ENCODE results near the gene SEMA5B.

SEMA5B gene

DNA sequence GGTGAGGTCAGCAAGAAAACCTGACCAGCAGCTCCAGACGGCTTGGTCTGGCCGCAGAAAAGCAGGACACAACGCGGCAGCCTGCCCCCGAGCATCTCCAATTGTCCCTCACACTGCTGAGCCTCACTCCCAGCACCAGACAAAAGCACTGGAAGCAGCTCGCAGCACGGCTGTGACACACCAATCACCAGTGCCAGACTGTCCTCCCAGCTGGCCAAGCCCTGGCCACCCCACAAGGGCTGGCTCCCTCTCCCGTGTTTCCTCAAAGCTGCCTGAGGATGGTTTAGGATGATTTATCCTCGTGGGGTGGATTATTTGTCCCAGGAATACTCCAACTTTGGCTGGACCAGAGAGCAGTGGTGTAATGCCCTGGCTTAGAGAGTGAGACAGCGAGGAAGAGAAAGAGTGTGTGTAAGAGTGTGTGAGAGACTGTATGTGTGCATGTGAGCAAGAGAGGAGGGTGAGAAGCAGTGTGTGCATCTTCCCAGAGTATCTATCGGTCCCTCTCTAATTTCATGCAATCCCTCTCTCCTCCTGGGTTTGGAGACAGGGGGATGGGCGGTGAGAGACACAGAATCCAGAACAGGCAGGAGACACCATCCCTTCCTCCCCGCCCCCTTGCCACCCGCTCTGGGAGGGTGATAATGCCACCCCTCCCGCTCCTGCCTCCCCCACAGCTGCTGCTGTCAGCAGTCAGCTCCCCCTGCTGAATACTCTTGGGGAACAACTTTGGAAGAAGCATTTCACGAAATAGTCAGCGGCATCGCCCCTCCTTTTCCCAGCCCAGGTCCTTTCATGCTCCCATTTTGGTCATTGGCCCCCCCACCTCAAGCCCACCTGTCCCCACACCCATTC lies 34.2 kb downstream of the SEMA5B start:
- DNase-seq (ENCODE audit: low spot score), result no peak

DNA sequence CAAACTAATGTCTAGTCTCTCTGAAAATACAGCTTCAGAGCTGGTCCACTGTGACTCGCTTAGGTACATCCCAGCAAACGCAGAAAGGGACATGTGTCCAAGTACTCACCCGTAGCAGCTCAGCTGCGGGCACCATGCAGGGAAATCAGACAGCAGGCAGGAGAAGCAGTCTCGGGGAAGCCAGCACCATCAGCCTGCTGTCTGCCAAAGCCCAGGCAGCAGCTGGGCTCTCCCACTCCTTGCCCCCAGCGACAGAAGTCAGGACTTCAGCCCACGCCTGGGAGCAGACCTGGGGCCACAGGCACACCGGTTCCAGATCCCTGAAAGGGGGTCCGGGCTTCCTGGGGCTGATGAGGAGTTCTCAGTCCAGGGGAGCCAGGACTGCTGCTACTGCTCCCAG lies 34.9 kb downstream of the SEMA5B start:
- no peak for DNase-seq (ENCODE audit: low spot score)

DNA sequence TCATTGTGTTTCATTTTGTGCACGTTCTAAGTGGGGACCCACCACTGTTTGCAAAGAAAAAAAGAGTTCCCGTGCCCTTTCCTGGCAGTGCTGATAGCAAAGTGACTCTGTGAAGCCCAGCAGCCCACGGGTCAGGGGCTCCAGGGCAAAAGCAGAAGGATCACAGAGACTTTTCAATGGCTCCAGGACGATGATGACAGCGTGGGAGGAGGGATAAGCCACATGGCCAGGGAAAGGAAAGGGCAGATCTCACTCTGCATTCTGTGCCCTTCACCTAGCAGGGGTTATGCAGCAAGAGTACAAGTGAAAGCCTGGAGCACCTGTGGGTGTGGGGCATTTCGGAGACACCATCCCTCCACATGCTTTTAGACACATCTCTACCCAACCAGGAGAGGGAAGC lies 35.4 kb downstream of the SEMA5B start:
- DNase-seq (ENCODE audit: low spot score), result no peak

DNA sequence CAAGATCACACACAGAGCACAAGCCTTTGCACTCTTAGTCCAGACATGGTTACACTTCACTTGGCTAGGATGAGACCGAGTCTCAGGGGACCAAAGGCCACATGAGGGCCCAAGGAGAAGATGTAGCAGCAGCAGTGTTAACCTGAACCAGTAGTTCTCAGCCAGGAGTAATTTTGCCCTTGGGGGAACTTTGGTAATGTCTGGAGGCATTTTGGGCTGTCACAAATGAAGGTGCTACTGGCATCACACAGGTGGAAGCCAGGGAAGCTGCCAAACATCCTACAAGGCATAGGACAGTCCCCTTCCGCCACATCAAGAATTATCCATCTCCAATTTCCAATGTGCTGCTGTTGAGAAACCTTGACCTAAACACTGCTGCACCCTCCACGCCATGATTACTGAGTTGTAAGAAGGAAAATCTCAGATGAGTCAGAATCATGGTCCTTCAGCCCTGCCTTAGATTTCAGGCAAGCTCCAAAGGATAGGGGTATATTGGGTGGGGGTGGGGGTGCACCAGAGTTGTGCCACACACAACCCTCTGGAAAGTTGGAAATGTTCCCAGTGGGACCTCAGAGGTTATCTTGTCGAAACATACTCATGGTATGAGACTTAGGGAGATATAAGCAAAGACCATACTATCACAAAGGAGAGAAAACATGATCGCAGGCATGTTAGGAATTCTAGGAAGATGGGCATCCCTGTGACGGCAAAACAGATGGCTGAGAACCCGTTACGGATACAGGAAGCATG lies 36.2 kb downstream of the SEMA5B start:
- DNase-seq (ENCODE audit: low spot score), result no peak

DNA sequence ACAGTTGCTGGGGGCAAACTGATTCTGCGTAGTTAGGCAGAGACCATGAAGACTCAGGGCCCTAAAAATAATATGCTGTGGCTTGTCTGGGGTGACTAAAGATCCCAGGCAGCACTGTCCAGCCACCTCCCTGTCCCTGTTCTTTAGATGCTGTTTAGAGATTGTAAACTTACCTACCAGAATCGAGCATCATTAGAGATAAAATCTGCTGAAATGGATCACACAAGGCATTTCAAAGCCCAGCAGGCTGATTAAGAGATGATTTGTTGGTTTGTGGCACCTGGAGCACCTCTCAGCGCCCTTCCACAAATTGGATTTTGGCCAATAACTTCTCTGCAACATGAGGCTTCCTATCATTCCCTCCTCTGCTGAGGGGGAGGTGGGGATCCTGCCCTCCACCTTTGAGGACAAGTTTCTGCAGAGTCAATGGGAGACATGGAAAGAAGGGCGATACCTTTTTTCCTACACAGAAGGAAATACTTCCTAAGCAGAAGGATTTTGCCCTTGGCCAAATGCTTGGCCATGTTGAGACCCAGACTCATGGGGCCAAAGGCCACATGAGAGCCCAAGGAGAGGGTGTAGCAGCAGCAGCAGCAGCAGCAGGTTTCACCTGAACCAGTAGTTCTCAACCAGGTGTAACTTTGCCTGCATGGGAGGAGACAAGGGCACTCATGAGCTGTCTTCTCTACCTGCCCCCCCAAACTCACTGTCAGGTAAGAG lies 37.5 kb downstream of the SEMA5B start:
- no peak for DNase-seq (ENCODE audit: low spot score)

DNA sequence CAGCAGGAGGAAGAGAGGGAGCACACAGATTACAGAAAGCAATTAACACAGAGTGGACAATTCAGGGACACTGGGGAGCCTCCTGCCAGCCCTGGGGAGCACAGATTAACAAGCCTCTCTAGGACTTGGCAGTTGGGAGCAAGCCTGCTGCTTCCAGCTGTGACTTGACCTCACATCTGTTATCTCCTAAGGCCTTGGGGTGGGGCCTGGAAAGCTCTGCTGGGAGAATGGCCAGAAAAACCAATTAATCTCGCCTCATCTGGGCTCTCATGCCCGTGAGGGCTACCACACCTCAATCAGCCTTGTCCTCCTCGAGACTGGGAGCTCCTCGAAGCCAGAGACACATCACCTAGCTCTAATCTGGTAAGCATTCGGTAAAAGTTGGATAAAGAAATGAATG lies 39.1 kb downstream of the SEMA5B start:
- DNase-seq (ENCODE audit: low spot score), result no peak

DNA sequence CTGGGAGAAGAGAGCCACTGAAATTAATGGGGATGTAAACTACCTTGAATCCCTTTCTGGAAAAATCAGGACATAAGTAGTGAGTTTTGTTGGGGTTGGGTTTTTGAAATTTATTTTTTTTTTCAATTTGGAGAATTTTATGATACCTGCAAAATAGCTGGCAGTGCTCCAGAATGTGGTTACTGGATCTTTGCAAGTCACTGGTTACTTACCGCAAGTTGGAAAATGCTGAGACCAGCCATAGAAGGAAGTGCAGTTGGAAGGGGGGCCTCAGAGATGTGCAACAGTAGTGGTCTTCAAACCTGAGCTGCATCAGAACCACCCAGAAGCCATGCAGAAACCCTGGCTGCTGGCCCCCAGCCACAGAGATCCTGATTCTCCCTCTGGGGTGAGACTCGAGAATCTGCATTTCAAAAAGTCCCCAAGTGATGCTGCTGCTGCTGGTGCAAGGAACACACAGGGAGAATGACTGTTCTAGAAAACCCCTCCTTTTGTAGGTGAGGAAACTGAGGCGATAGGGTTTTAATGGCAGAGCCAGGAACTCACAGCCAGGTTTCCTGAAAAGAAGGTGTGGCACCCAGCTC lies 39.7 kb downstream of the SEMA5B start:
- DNase-seq (ENCODE audit: low spot score), result no peak

DNA sequence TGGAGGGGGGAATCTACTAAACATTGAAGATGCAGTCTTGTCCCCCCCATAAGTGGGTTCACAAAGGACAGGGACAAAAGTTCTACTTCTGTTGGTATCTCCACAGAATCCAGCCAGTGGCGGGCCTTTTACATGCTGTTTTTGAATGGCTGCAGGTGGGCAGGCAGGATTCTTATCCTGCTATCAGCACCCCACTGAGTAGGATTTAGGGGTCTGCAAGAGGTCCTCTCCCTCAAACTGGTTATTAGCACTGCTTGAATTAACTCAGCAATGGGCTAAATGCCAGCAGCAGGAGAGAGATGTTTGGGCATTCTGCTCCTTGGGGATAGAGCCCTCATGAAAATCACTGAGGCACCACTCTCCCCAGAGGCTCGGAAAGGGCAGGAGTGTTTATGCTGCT lies 40.3 kb downstream of the SEMA5B start:
- DNase-seq (ENCODE audit: low spot score), result no peak

DNA sequence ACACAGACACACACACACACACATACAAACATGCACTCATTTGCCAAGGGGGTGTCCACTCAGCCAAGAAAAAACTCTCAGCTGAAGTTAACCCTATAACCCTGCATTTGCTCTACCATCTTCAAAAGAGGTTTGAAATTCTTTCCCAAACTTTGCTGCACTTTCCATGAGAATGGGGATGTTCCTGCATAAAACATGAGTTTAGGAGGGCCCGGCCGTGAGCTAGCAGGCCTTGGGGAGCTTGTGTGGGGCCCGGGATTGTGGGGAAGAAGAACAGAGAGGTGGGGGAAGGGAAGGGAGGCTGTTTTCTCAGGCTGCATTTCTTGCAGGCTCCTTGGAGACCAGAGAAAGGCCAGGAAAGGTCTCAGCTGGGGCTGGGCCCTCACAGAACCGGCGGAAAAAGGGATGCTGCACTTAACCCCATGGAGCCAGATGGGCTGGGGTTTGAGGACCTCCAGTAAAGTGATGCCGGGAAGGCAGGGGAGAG lies 40.8 kb downstream of the SEMA5B start:
- DNase-seq (ENCODE audit: low spot score), result no peak

DNA sequence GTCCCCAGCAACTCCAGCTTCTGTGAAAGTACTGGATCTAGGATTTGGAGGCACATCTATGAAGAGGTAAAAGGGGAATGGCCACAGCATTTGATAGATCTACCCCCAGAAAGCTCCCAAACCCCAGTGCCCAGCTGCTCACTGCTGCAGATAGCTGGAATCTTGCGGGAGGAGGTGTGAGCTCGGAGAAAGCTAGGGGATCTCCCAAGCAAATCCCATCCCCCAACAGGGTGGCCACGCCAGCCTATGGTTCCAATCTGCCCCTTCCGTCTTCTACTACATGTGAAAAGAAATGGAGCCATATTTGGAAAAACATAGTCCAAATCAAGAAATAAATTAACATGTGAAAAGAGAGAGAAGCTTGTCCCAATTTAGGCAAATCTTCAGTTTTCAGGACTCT lies 42.0 kb downstream of the SEMA5B start:
- no peak for DNase-seq (ENCODE audit: low spot score)

DNA sequence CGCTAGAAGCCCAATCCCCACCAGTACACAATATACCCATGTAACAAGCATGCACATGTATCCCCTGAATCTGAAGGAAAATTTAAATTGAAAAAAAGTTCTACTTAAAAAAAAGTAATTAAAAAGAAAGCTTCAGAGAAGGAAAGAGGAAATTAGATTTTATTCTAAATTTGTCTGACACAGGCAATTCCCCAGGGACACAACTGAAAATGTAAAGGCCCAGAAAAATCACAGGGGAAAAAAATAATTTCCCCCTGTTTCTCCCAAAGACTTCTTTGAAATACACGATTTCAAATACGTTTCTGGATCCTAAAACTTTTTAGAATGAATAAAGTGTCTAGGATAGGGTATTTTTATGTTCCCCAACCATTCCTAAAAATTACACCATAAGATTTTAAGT lies 42.9 kb downstream of the SEMA5B start:
- no peak for DNase-seq (ENCODE audit: low spot score)

DNA sequence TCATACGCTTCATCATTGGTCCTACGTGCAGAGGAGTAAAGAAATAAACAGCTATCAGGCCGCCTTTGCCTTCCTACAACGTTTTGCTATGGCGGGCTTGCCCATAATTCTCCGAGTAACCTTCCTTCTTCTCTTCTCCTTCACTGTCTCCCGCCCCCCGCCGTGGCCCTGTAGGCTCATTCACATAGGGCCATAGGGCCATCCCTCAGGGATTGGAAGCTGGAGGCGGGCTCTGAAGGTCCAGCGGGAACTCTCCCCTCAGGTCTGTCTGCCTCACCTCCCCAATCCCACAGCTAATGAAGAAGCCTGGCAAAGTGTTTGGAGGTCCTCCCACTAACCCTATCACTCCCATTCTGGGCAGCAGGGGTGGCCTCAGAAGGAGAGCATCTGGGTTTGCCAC lies 43.6 kb downstream of the SEMA5B start:
- no peak for DNase-seq (ENCODE audit: low spot score)

DNA sequence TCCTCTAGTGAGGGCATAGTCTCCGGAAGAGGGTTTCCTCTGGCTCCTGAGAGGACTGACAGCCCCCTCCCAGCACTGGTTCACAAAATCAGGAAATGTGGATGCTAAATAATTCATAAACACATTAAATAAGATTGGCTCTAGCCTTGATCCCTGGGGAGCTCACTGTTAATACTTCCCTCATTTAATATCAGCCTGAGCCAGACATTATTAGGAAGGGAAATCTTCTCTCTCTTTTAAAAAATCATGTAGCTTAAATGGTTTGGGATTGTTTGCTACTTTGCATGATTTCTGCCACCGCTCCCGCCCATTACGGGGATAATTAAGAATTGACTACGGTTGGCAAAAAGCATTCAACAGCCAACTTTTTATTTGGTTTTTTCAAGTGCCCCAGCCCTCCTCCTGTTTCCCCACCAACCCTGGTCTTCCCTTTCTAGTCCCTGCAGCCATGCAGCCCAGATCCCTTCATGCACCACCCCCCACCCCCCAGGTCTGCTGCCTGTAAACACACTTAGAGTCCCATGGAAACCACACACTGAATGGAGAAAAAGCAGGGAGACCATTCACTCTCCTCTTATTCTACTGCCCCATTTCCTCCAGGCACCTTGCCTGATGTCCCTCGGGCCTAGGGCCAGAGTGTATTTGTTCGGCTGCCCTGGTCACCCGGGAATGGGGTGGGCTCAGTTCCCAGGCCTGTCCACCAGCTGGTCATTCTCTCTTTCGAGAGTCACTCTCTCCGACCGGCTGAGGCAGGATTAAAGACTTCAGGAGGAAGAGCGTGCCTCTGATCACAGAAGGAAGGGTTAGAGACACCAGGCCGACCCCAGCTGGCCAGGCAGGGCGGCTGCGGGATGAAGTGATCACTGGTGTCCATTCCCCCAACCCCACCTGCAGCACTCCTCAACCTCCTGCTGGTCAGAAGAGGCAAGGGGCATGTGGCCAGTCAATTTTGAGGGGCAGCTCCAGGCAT lies 45.1 kb downstream of the SEMA5B start:
- DNase-seq (ENCODE audit: low spot score), result no peak

DNA sequence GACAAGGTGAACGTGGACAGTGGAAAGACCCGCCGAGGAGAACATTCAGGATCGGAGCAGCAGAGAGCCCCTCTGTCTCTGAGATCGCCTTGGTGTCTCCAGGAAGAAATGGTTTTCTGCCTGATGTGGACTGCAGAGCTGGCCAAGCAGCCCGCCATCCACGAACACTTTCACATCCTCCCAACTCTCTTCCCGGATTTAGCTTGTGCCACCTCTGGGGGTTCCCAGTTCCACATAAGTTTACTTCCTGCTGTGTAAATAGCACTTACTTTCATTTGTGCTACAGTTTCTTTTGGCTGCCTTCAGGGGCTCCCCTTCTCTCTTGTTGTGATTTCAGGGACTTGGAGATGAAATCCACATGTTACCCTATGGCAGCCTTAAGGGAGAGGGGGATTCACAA lies 48.4 kb downstream of the SEMA5B start:
- no peak for DNase-seq (ENCODE audit: low spot score)

DNA sequence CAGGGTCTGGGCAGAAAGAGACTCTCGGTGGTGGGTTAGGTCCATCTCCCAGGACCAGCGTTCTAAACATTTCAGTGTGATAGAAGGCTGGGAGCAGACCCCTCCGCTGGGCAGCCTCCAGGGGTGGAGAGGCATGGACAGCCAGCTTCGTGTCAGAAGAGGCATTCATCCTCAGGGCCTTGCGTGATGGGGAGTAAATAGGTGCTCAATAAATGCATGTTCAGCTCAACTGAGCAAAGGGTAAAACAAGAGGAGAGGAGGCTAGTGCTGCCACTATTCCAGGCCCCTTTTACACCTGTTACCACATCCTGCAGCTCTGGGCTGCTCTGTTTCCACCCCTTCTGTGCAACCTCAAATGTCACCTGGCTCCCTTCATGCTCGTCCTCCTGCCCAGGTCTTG lies 49.0 kb downstream of the SEMA5B start:
- DNase-seq (ENCODE audit: low spot score), result no peak

DNA sequence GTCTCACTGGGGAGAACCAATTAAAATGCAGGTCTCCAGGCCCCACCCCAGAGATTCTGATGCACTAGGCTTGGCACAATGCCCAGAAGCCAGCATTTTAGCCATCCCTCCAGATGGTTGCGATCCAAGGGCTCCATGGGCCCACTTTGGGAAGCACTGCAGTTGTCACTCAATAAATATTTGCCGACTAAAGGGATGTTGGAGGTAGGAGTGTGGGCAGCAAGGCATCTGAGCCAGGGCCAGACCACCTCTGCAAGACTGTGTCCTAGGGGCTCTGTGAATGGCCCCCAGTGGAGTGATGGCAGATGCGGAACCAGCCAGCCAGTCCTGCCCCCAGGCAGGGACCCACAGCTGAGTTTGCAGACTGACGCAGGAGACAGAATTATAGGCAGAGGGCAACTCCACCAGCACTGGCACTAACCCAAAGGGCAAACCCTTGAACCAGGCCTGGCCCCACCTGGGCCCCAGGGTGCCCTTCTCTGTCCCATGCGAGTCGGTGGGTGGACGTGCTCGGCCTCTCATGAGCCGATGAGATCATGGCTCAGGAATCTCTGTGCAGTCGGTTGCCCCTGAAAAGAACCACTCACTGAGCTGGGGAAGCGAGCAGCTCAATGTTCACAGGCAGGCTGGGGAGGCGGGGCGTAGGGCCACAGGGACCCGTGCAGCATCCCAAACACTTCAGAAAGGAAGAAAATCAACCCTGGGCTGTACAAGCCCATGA lies 49.7 kb downstream of the SEMA5B start:
- no peak for DNase-seq (ENCODE audit: low spot score)

DNA sequence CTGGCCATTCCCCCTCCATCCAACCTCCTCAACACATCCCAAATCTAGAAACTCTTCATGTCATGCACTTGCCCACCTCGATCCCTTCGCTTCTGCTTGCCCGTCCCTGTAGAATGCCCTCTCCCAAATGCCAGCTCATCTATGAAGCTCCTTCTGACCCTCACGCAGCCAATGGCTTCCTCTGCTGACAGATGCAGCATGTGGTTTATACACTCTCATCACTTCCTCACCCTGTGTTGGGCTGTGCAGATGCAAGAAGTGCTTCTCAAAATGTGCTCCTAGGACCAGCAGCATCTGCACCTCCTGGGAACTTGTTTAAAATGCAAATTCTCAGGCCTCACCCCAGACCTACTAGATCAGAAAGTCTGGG lies 51.7 kb downstream of the SEMA5B start:
- no peak for DNase-seq (ENCODE audit: low spot score)

DNA sequence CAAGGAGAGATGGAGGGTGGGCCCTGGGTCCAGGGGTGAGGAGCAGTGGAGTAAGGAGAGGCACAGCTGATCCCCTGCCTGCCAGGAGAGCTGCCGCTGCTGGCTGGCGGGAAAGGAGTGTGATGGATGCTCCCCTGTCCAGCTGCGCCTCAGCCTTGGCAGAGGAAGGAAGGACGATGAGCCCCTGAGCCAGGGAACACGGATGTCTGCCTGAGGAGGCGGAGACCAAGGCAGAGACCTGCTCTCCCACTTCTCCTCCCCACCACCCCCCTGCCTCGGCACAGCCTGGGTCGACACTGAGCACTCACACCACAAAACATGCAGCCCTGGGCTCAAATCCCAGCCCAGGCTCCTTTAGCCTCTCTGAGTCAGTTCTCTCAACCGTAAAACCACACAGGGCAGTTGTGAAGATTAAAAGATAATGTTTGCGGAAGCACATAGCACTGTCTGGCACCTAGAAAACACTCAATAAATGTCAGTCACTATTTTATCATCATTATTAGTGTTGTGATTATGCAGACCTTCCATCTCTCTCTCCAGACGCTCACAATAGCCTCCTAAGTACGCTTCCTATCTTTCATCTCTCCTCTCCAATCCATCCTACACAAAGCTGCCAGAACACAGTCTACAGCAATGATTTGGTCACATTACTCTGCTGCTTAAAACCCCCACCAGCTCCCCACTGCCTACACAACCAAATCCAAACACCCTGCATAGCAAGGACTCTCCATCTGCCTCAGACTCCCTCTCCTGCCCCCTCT lies 52.2 kb downstream of the SEMA5B start:
- no peak for DNase-seq (ENCODE audit: low spot score)

DNA sequence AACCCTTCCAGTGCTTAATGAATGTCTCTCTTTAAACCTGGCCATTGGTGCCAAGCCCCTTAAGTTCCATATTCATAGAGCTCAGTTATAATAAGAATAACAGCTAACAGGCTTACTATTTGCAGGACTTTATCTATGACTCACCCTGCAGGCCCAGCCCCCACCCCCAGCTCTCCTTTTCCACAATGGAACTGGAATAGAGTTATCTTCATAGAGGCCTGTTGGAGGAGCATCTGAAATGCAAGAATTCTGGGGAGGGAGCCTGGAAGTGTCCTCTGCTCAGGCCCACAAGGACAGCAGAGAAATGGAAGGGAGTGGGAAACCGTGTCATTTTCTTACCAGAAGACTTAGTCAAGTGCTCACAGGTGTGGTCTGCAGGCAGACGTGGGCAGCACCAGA lies 52.8 kb downstream of the SEMA5B start:
- DNase-seq (ENCODE audit: low spot score), result no peak
